Astrocyte (in vitro differentiated cells and primary cell): ENCODE results near the gene SPIRE2. TPM values are rescaled to one million over a fixed set of nuclear protein-coding genes. Genes with fewer than 3 reads are reported as not detected.
"Not testable (repeated sequence)": the region's sequence is repeated elsewhere in the genome, so short reads cannot be mapped to it uniquely, and the experiment has no call there.

Experiments used
- DNase-seq: peaks from one replicate; pipeline ENCODE4 v3.0.0-alpha.2; 2010; ENCODE audit warnings: low read depth
- FAIRE-seq: peaks from 2 replicates; lab custom pipeline; 2011; peaks lifted over from hg19 to GRCh38; lab: Jason Lieb, UNC
- H2AFZ ChIP-seq: 2 replicates; pipeline ENCODE4 v1.6.0; 2012; ENCODE audit warnings: low read depth, low read length, inconsistent platforms
- H3K27ac ChIP-seq: 2 replicates; pipeline ENCODE4 v1.5.1; 2011; ENCODE audit warnings: low read depth, low read length, inconsistent platforms
- H3K27me3 ChIP-seq: 2 replicates; pipeline ENCODE4 v1.6.0; 2011; ENCODE audit warnings: low read length, inconsistent platforms; ENCODE audit not compliant: insufficient read depth
- H3K36me3 ChIP-seq: 2 replicates; pipeline ENCODE4 v1.5.1; 2011; ENCODE audit warnings: low read length, inconsistent platforms; ENCODE audit not compliant: insufficient read depth
- H3K4me1 ChIP-seq: 2 replicates; pipeline ENCODE4 v1.5.1; 2011; ENCODE audit warnings: low read length, inconsistent platforms; ENCODE audit not compliant: insufficient read depth
- H3K4me2 ChIP-seq: 2 replicates; pipeline ENCODE4 v1.6.0; 2012; ENCODE audit warnings: low read length, inconsistent platforms
- H3K4me3 ChIP-seq: 2 replicates; pipeline ENCODE4 v1.5.1; 2011; ENCODE audit warnings: low read depth, mild to moderate bottlenecking, low read length, inconsistent platforms; ENCODE audit not compliant: insufficient read depth
- H3K79me2 ChIP-seq: 2 replicates; pipeline ENCODE4 v1.6.0; 2012; ENCODE audit warnings: mild to moderate bottlenecking, low read length, inconsistent platforms; ENCODE audit not compliant: insufficient read depth
- H3K9ac ChIP-seq: 2 replicates; pipeline ENCODE4 v1.6.0; 2012; ENCODE audit warnings: mild to moderate bottlenecking, low read length, inconsistent platforms
- H3K9me3 ChIP-seq: 2 replicates; pipeline ENCODE4 v1.5.1; 2012; ENCODE audit warnings: low read depth, mild to moderate bottlenecking, low read length, inconsistent platforms; ENCODE audit not compliant: insufficient read depth
- H4K20me1 ChIP-seq: 2 replicates; pipeline ENCODE4 v1.6.0; 2012; ENCODE audit warnings: low read length, inconsistent platforms; ENCODE audit not compliant: insufficient read depth
- H3K27ac Mint-ChIP-seq: one replicate; pipeline ENCODE4 v1.8.0; 2021; ENCODE audit warnings: mild to moderate bottlenecking, mixed read lengths; ENCODE audit not compliant: unreplicated experiment
- H3K27me3 Mint-ChIP-seq: one replicate; pipeline ENCODE4 v1.8.0; 2021; ENCODE audit warnings: low read depth, mixed read lengths; ENCODE audit not compliant: unreplicated experiment
- H3K36me3 Mint-ChIP-seq: one replicate; pipeline ENCODE4 v1.8.0; 2021; ENCODE audit warnings: low read depth, mixed read lengths; ENCODE audit not compliant: unreplicated experiment
- H3K4me1 Mint-ChIP-seq: one replicate; pipeline ENCODE4 v1.8.0; 2021; ENCODE audit warnings: low read depth, mixed read lengths; ENCODE audit not compliant: unreplicated experiment
- H3K4me3 Mint-ChIP-seq: one replicate; pipeline ENCODE4 v1.8.0; 2021; ENCODE audit warnings: mild to moderate bottlenecking, moderate library complexity, mixed read lengths; ENCODE audit not compliant: unreplicated experiment
- H3K9me3 Mint-ChIP-seq: one replicate; pipeline ENCODE4 v1.8.0; 2021; ENCODE audit warnings: mild to moderate bottlenecking, mixed read lengths; ENCODE audit not compliant: unreplicated experiment
- EZH2 ChIP-seq: IDR thresholded peaks from 2 replicates; pipeline ENCODE4 v1.6.1; 2012; ENCODE audit warnings: mild to moderate bottlenecking, low read length, inconsistent platforms; ENCODE audit not compliant: insufficient read depth
- total RNA-seq: library from RNA; stranded (reverse); gene quantifications from 2 replicates; pipeline ENCODE4 v1.2.1, GENCODE V29; 2021
- TF ChIP-seq, protein P1 (sequence below): IDR thresholded peaks from 2 replicates; pipeline ENCODE4 v1.5.1; 2011; ENCODE audit warnings: low read depth, mild to moderate bottlenecking, inconsistent platforms, low read length, moderate library complexity; ENCODE audit not compliant: insufficient read depth

SPIRE2 gene
- total RNA-seq, 1 donor from 2014 or later: 3.2 TPM

DNA sequence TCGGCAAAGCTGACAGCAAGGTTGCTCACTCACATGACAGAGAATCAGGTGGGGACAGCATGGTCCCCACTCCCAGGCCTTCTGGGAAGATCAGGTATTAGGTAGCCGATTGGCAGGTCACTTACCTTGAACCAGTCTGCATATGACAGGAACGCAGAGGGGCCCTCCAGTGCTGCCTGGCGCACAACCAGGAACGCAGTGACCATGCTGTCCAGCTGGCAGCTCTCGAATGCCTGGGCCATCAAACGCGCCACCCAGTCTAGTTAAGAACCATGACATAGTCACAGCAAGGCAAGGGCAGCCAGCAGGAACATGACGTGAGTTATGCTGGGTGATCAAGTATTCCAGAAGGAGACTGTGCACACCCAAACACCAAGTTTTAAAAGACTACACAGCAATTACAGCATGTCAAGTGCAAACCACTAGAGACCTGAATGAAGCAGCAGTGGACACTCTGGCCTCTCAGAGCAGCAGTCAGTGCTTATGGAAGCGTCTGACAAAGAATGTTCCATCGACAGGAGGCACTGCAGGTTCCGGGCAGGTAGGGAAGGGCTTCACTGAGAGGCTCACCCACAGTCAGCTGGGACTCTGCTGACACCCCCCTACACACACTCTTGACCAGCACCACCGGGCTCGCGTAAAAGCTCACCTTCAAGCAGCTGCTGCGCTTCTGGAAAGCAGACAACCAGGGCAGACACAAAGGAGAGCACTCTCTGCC lies 36.8 kb upstream of the SPIRE2 start:
- peaks cover 12% of the 10 kb centered on the region for H3K36me3 ChIP-seq
- TF ChIP-seq, protein P1, sequence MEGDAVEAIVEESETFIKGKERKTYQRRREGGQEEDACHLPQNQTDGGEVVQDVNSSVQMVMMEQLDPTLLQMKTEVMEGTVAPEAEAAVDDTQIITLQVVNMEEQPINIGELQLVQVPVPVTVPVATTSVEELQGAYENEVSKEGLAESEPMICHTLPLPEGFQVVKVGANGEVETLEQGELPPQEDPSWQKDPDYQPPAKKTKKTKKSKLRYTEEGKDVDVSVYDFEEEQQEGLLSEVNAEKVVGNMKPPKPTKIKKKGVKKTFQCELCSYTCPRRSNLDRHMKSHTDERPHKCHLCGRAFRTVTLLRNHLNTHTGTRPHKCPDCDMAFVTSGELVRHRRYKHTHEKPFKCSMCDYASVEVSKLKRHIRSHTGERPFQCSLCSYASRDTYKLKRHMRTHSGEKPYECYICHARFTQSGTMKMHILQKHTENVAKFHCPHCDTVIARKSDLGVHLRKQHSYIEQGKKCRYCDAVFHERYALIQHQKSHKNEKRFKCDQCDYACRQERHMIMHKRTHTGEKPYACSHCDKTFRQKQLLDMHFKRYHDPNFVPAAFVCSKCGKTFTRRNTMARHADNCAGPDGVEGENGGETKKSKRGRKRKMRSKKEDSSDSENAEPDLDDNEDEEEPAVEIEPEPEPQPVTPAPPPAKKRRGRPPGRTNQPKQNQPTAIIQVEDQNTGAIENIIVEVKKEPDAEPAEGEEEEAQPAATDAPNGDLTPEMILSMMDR: no peak
- TF ChIP-seq EZH2: no peak
- no peak overlapping the region for H3K27ac ChIP-seq
- no peak for FAIRE-seq
- H3K4me1 ChIP-seq: no peaks in the 10 kb centered on the region
- peaks cover 5% of the 10 kb centered on the region for H4K20me1 ChIP-seq
- H3K4me3 ChIP-seq: no peak overlapping the region
- Mint-ChIP-seq H3K4me1 (no peaks in the 10 kb centered on the region), H3K27ac (no peak overlapping the region), H3K9me3 (no peaks in the 10 kb centered on the region), H3K36me3 (peaks cover 6% of the 10 kb centered on the region), H3K27me3 (no peaks in the 10 kb centered on the region), H3K4me3 (no peak overlapping the region)
- H3K27me3 ChIP-seq: no peaks in the 10 kb centered on the region
- H2AFZ ChIP-seq: no peak overlapping the region
- no peaks in the 10 kb centered on the region for H3K9me3 ChIP-seq
- no peaks in the 10 kb centered on the region for H3K79me2 ChIP-seq
- H3K9ac ChIP-seq: no peak overlapping the region
- H3K4me2 ChIP-seq: no peak overlapping the region
- DNase-seq: no peak

DNA sequence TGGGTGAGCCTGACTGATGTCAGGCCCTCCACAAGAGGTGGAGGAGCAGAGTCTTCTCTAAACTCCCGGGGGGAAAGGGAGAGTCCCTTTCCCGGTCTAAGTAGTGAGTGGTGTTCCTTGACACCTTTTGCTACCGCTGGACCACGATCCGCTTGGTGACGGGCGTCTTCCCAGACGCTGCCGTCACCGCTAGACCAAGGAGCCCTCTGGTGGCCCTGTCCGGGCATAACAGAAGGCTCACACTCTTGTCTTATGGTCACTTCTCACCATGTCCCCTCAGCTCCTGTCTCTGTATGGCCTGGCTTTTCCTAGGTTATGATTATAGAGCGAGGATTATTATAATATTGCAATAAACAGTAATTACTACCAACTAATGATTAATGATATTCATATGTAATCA lies 35.2 kb upstream of the SPIRE2 start:
- not testable (repeated sequence) for H3K9me3 ChIP-seq, H3K27ac ChIP-seq, H3K27me3 ChIP-seq, H3K9me3 Mint-ChIP-seq, H3K9ac ChIP-seq, H3K27ac Mint-ChIP-seq, H3K4me1 Mint-ChIP-seq, H3K36me3 ChIP-seq, H3K4me2 ChIP-seq, FAIRE-seq, DNase-seq, H3K4me1 ChIP-seq, H3K36me3 Mint-ChIP-seq, H3K4me3 ChIP-seq, H3K79me2 ChIP-seq, H3K27me3 Mint-ChIP-seq, H4K20me1 ChIP-seq, H3K4me3 Mint-ChIP-seq
- TF ChIP-seq, protein P1: peak; percentile 41
- H2AFZ ChIP-seq: peak overlapping the region; percentile 45

DNA sequence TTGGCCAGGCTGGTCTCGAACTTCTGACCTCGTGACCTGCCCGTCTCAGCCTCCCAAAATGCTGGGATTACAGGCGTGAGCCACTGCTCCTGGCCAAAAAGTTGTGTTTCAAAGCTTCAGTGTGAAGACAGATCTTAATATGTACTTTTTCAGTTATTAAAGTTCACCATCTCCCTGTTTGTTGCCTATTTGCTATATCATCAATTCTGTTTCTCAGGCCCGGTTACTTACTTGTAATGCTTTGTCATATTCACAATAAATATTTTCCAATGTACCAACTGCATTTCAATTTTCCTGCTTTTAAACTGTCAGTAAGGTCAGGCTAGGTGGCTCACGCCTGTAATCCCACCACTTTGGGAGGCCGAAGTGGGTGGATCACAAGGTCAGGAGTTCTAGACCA lies 34.3 kb upstream of the SPIRE2 start:
- H3K27me3 ChIP-seq: no peaks in the 10 kb centered on the region
- H2AFZ ChIP-seq: no peak overlapping the region
- DNase-seq: no peak
- H3K4me3 ChIP-seq: no peak overlapping the region
- H4K20me1 ChIP-seq: no peaks in the 10 kb centered on the region
- peaks cover 11% of the 10 kb centered on the region for H3K36me3 ChIP-seq
- H3K4me3 Mint-ChIP-seq: no peak overlapping the region
- H3K27me3 Mint-ChIP-seq: no peaks in the 10 kb centered on the region
- TF ChIP-seq EZH2: no peak
- TF ChIP-seq, protein P1: no peak
- H3K4me1 ChIP-seq: no peaks in the 10 kb centered on the region
- no peak overlapping the region for H3K27ac ChIP-seq
- no peaks in the 10 kb centered on the region for H3K79me2 ChIP-seq
- no peaks in the 10 kb centered on the region for H3K9me3 ChIP-seq
- H3K36me3 Mint-ChIP-seq: peaks cover 15% of the 10 kb centered on the region
- no peak overlapping the region for H3K4me2 ChIP-seq
- H3K27ac Mint-ChIP-seq: no peak overlapping the region
- no peak overlapping the region for H3K9ac ChIP-seq
- H3K9me3 Mint-ChIP-seq: no peaks in the 10 kb centered on the region
- no peaks in the 10 kb centered on the region for H3K4me1 Mint-ChIP-seq
- FAIRE-seq: no peak
